HCT116 (cell line): ENCODE measurements around the gene ADAMTSL2. TPM values are rescaled to one million over a fixed set of nuclear protein-coding genes. Genes with fewer than 3 reads are reported as not detected.

Experiments
- ATAC-seq: fragments of 200-7000 bp; cut with Tn5 transposase; 2 replicates; pipeline ENCODE4 v1.9.1; 2020; ENCODE audit warnings: mild to moderate bottlenecking, moderate library complexity
- BruUV-seq: library from RNA; stranded (reverse); fragments of 400-500 nt; replicated peaks from 2 replicates; lab custom pipeline; 2021; lab: Mats Ljungman, UMichigan
- CTCF ChIA-PET: fragments of 300-600 bp; sonication (Branson Sonifier 250); formaldehyde crosslinking; loops from one replicate; lab custom pipeline; 2021; ENCODE audit warnings: antibody characterized with exemption; lab: Charles Lee
- POLR2A ChIA-PET: fragments of 300-600, 350-600 bp; sonication (Branson Sonifier 250); formaldehyde crosslinking; loops from one replicate; lab custom pipeline; 2021; ENCODE audit warnings: antibody characterized with exemption; lab: Charles Lee
- RAD21 ChIA-PET, 2 experiments: fragments of 300-600 bp; sonication (Branson Sonifier 250); formaldehyde crosslinking; loops; one replicate each; lab custom pipeline; 2023; ENCODE audit warnings: low total read pairs in 2 of 2; ENCODE audit not compliant: uncharacterized antibody in 2 of 2, unreplicated experiment in 2 of 2, low non-redundant PET in 1 of 2; lab: Charles Lee
- DNase-seq: peaks from one replicate; pipeline ENCODE4 v3.0.0-alpha.2; 2010; ENCODE audit warnings: low read depth, low spot score
- H2AFZ ChIP-seq: fragments of 200-600 bp; shearing (Covaris generic), sonication (generic); 2 replicates; pipeline ENCODE4 v1.6.1; 2017; ENCODE audit warnings: low read depth, mixed run types, mixed read lengths, antibody characterized with exemption, low read length; ENCODE audit not compliant: poor library complexity, severe bottlenecking
- H3K27ac ChIP-seq: 2 replicates; pipeline ENCODE4 v1.5.1; 2012; ENCODE audit warnings: low read depth, low read length
- H3K27me3 ChIP-seq: fragments of 200-600 bp; sonication (generic); 2 replicates; pipeline ENCODE4 v1.6.1; 2016; ENCODE audit warnings: mixed run types, low read length, mixed read lengths; ENCODE audit not compliant: insufficient read depth
- H3K36me3 ChIP-seq, 2 experiments: fragments of 200-500 bp in 1 of 2; fragments of 200-600 bp in 1 of 2; sonication (Bioruptor generic) in 1 of 2; sonication (generic) in 1 of 2; 2 replicates each; pipeline versions ENCODE4 v1.5.1 to v1.6.1; 2014 to 2016; ENCODE audit warnings: low read length in 2 of 2, inconsistent platforms in 1 of 2, mixed read lengths in 1 of 2, mixed run types in 1 of 2; ENCODE audit not compliant: insufficient read depth in 2 of 2, control insufficient read depth in 1 of 2
- H3K4me1 ChIP-seq, 2 experiments: fragments of 200-600 bp in 1 of 2; sonication (generic) in 1 of 2; 2 replicates each; pipeline versions ENCODE4 v1.5.1 to v1.6.1; 2012 to 2017; ENCODE audit warnings: low read length in 2 of 2, inconsistent platforms in 1 of 2, mild to moderate bottlenecking in 1 of 2, mixed read lengths in 1 of 2, mixed run types in 1 of 2, moderate library complexity in 1 of 2; ENCODE audit not compliant: insufficient read depth in 2 of 2, control insufficient read depth in 1 of 2
- H3K4me2 ChIP-seq: fragments of 200-600 bp; sonication (generic); 2 replicates; pipeline ENCODE4 v1.6.1; 2017; ENCODE audit warnings: mixed run types, low read length, mixed read lengths
- H3K4me3 ChIP-seq, 2 experiments: fragments of 200-600 bp in 1 of 2; sonication (generic) in 1 of 2; replicated peaks in 1 of 2; 2 replicates each; pipeline ENCODE4 v1.5.1; 2011 to 2016; ENCODE audit warnings: low read length in 2 of 2, control low read depth in 1 of 2, low read depth in 1 of 2, mild to moderate bottlenecking in 1 of 2, mixed read lengths in 1 of 2, mixed run types in 1 of 2
- H3K79me2 ChIP-seq: fragments of 200-600 bp; sonication (generic); 2 replicates; pipeline ENCODE4 v1.6.1; 2017; ENCODE audit warnings: mild to moderate bottlenecking, mixed run types, low read length, moderate library complexity, mixed read lengths; ENCODE audit not compliant: insufficient read depth
- H3K9ac ChIP-seq: fragments of 200-600 bp; sonication (generic); 2 replicates; pipeline ENCODE4 v1.6.1; 2016; ENCODE audit warnings: low read length, mixed read lengths
- H3K9me2 ChIP-seq: fragments of 200-600 bp; sonication (generic), shearing (Covaris generic); 2 replicates; pipeline ENCODE4 v1.6.1; 2017; ENCODE audit warnings: mixed run types, mild to moderate bottlenecking, moderate library complexity; ENCODE audit not compliant: insufficient read depth
- H3K9me3 ChIP-seq, 2 experiments: fragments of 200-500 bp in 1 of 2; fragments of 200-600 bp in 1 of 2; sonication (Bioruptor generic) in 1 of 2; sonication (generic) in 1 of 2; 2 replicates each; pipeline ENCODE4 v1.6.1; 2014 to 2017; ENCODE audit warnings: low read length in 2 of 2, mixed read lengths in 2 of 2, inconsistent platforms in 1 of 2, low read depth in 1 of 2, mild to moderate bottlenecking in 1 of 2, mixed run types in 1 of 2, moderate library complexity in 1 of 2; ENCODE audit not compliant: control insufficient read depth in 1 of 2, insufficient read depth in 1 of 2
- H4K20me1 ChIP-seq: fragments of 200-600 bp; sonication (generic), shearing (Covaris generic); 2 replicates; pipeline ENCODE4 v1.6.1; 2017; ENCODE audit warnings: mixed run types, mild to moderate bottlenecking, moderate library complexity; ENCODE audit not compliant: insufficient read depth
- MAX ChIP-seq: IDR thresholded peaks from 2 replicates; pipeline ENCODE4 v1.6.1; 2012
- intact Hi-C: fragments of 100-400 bp; cut with micrococcal nuclease; formaldehyde crosslinking; loops from 2 replicates; pipeline ENCODE4 v1.10.0; 2022
- total RNA-seq: library from RNA; stranded (reverse); gene quantifications from one replicate; pipeline ENCODE4 v1.2.1, GENCODE V29; 2021; ENCODE audit not compliant: unreplicated experiment
- TF ChIP-seq, protein P1 (sequence below): IDR thresholded peaks from 2 replicates; pipeline ENCODE4 v1.6.1; 2012; ENCODE audit warnings: low read depth

ADAMTSL2 gene
- total RNA-seq, 1 experiment from 2014 or later: not detected

GRCh38 chr9:133609311-133610098, 75.0 kb downstream of the ADAMTSL2 start, which contains the start of gene FAM163B:
TSS of gene FAM163B (minus strand) at chr9:133609389. CDS start at chr9:133580223, 29,166 bp downstream.
- Histone ChIP-seq H3K4me2 (no peak within 1 kb of the TSS), H3K27me3 (peaks cover 70% of the 10 kb centered on the region)
- POLR2A ChIA-PET: no interaction called here

More at GRCh38 chr9:133609311-133610098, 75.0 kb downstream of the ADAMTSL2 start, which contains the start of gene FAM163B:
- no peaks in the 10 kb centered on the region for H3K4me1 ChIP-seq
- no peak for ATAC-seq
- H4K20me1 ChIP-seq: no peaks in the 10 kb centered on the region
- RAD21 ChIA-PET: no interaction called here
- no peak within 1 kb of the TSS for H2AFZ ChIP-seq
- H3K36me3 ChIP-seq: no peaks in the 10 kb centered on the region
- no peaks in the 10 kb centered on the region for H3K79me2 ChIP-seq
- intact Hi-C loops: no loop called here
- no peak within 1 kb of the TSS for H3K9ac ChIP-seq
- H3K27ac ChIP-seq: no peak within 1 kb of the TSS
- no peak within 1 kb of the TSS for H3K4me3 ChIP-seq
- CTCF ChIA-PET: no interaction called here
- DNase-seq: no peak
- no TSS peak for BruUV-seq
- H3K9me3 ChIP-seq: no peaks in the 10 kb centered on the region
- H3K9me2 ChIP-seq: no peaks in the 10 kb centered on the region
- TF ChIP-seq, protein P1, sequence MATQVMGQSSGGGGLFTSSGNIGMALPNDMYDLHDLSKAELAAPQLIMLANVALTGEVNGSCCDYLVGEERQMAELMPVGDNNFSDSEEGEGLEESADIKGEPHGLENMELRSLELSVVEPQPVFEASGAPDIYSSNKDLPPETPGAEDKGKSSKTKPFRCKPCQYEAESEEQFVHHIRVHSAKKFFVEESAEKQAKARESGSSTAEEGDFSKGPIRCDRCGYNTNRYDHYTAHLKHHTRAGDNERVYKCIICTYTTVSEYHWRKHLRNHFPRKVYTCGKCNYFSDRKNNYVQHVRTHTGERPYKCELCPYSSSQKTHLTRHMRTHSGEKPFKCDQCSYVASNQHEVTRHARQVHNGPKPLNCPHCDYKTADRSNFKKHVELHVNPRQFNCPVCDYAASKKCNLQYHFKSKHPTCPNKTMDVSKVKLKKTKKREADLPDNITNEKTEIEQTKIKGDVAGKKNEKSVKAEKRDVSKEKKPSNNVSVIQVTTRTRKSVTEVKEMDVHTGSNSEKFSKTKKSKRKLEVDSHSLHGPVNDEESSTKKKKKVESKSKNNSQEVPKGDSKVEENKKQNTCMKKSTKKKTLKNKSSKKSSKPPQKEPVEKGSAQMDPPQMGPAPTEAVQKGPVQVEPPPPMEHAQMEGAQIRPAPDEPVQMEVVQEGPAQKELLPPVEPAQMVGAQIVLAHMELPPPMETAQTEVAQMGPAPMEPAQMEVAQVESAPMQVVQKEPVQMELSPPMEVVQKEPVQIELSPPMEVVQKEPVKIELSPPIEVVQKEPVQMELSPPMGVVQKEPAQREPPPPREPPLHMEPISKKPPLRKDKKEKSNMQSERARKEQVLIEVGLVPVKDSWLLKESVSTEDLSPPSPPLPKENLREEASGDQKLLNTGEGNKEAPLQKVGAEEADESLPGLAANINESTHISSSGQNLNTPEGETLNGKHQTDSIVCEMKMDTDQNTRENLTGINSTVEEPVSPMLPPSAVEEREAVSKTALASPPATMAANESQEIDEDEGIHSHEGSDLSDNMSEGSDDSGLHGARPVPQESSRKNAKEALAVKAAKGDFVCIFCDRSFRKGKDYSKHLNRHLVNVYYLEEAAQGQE: peak; percentile 44
- no peak for TF ChIP-seq MAX
- TF ChIP-seq, all 23 proteins: peak for 1
